GF-D8 (cell line): ENCODE data around the gene TPM4.
A peak's percentile ranks its signal among the peaks of the same experiment; 100 is the strongest.

Source experiments
- DNase-seq: peaks from one replicate; lab custom pipeline; 2025; lab: John Stamatoyannopoulos, UW

TPM4 gene

GRCh38 chr19:16041991-16042386 lies 34.3 kb upstream of the TPM4 start:
- DNase-seq = no peak

GRCh38 chr19:16042533-16043085 lies 33.7 kb upstream of the TPM4 start:
- no peak for DNase-seq

GRCh38 chr19:16043156-16043757 lies 33.0 kb upstream of the TPM4 start:
- no peak for DNase-seq

- DNase-seq = no peak
Measured at GRCh38 chr19:16044746-16045145, 31.5 kb upstream of the TPM4 start.

- no peak for DNase-seq
Measured at GRCh38 chr19:16045171-16045570, 31.1 kb upstream of the TPM4 start.

- no peak for DNase-seq
Measured at GRCh38 chr19:16045893-16046292, 30.4 kb upstream of the TPM4 start.

GRCh38 chr19:16048583-16048982 lies 27.7 kb upstream of the TPM4 start:
- no peak for DNase-seq

- no peak for DNase-seq
Measured at GRCh38 chr19:16051254-16052025, 24.9 kb upstream of the TPM4 start.

- DNase-seq = no peak
Measured at GRCh38 chr19:16052353-16052752, 23.9 kb upstream of the TPM4 start.

GRCh38 chr19:16057062-16057461 lies 19.2 kb upstream of the TPM4 start:
- no peak for DNase-seq

- no peak for DNase-seq
Measured at GRCh38 chr19:16060294-16060693, 16.0 kb upstream of the TPM4 start.

GRCh38 chr19:16061943-16062342 lies 14.4 kb upstream of the TPM4 start:
- DNase-seq = no peak

- DNase-seq = no peak
Measured at GRCh38 chr19:16062789-16063188, 13.5 kb upstream of the TPM4 start.

GRCh38 chr19:16064209-16064889 lies 11.9 kb upstream of the TPM4 start:
- DNase-seq = no peak

GRCh38 chr19:16066611-16067104 lies 9.6 kb upstream of the TPM4 start:
- DNase-seq = peak; percentile 51

GRCh38 chr19:16067205-16067938 lies 8.9 kb upstream of the TPM4 start:
- DNase-seq = no peak

- DNase-seq = no peak
Measured at GRCh38 chr19:16068696-16069259, 7.5 kb upstream of the TPM4 start.

GRCh38 chr19:16069813-16070365 lies 6.4 kb upstream of the TPM4 start:
- no peak for DNase-seq

GRCh38 chr19:16070366-16070990 lies 5.8 kb upstream of the TPM4 start:
- DNase-seq = peak; percentile 47

GRCh38 chr19:16071072-16071691 lies 5.1 kb upstream of the TPM4 start:
- no peak for DNase-seq
